ENCODE data around the gene GIT2. TPM values are rescaled to one million over a fixed set of nuclear protein-coding genes. Genes with fewer than 3 reads are reported as not detected.

The GIT2 gene
- total RNA-seq, 1 experiment from 2014 or later: 56.0 TPM

DNA sequence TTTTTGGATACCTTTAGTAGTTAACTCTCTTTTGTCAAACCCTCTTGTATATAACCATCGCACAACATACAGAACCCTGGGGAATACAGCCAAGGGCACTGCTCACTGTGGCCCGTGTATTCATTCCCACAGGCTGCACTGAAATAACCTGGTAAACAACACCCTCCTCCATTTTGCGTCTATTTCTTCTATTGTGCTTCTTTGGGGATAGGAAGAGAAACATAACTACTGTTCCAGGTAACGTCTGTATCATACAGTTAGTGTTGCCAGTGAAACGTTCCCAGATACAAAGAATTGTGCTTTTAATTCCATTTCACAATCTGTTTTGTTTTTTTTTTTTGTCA, 42.5 kb upstream of the GIT2 start:
- intact Hi-C loops (cut with micrococcal nuclease; ENCODE audit: unreplicated experiment): loop anchor here (5.0 kb wide), 1 partner anchor 36 kb away; no protein-coding TSS in a partner anchor
- no peak for DNase-seq
- H3K4me3 Mint-ChIP-seq (ENCODE audit: low read depth, unreplicated experiment): peak overlapping the region; percentile 70
- peaks cover 34% of the 10 kb centered on the region for H3K4me1 Mint-ChIP-seq (ENCODE audit: low read depth, unreplicated experiment)
- TF ChIP-seq CTCF (IDR thresholded peaks at IDR 0.05; ENCODE audit: unreplicated experiment): no peak
- no peaks in the 10 kb centered on the region for H3K9me3 Mint-ChIP-seq (ENCODE audit: low read depth, unreplicated experiment)
- no peaks in the 10 kb centered on the region for H3K27me3 Mint-ChIP-seq (ENCODE audit: unreplicated experiment)
- H3K36me3 Mint-ChIP-seq (ENCODE audit: insufficient read depth, unreplicated experiment): peaks cover 47% of the 10 kb centered on the region
- peak overlapping the region; percentile 98 for H3K27ac Mint-ChIP-seq (ENCODE audit: unreplicated experiment)
- no TSS peak for BruUV-seq (replicated peaks)
- CTCF ChIA-PET: no interaction called here

DNA sequence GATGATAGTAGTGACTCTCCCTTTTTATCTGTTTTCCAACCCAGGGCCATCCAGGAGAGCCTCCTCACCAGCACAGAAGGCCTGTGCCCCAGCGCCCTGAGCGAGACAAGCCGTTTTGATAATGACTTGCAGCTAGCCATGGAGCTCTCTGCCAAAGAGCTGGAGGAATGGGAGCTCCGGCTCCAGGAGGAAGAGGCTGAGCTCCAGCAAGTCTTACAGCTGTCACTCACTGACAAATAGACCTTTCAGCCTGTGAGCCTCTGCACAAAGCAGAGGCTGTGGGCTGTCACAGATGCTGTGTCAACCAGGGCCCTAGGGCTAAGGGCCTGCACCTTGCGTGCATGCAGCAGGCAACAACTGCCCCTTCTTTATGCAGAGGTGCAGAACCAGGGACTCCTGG, 41.1 kb upstream of the GIT2 start:
- peaks cover 36% of the 10 kb centered on the region for H3K36me3 Mint-ChIP-seq (ENCODE audit: insufficient read depth, unreplicated experiment)
- DNase-seq: no peak
- H3K27ac Mint-ChIP-seq (ENCODE audit: unreplicated experiment): no peak overlapping the region
- peaks cover 25% of the 10 kb centered on the region for H3K4me1 Mint-ChIP-seq (ENCODE audit: low read depth, unreplicated experiment)
- H3K27me3 Mint-ChIP-seq (ENCODE audit: unreplicated experiment): no peaks in the 10 kb centered on the region
- CTCF ChIA-PET: no interaction called here
- BruUV-seq (replicated peaks): no TSS peak
- intact Hi-C loops (cut with micrococcal nuclease; ENCODE audit: unreplicated experiment): loop anchor here (5.0 kb wide), 1 partner anchor 35 kb away; no protein-coding TSS in a partner anchor
- H3K4me3 Mint-ChIP-seq (ENCODE audit: low read depth, unreplicated experiment): no peak overlapping the region
- no peak for TF ChIP-seq CTCF (IDR thresholded peaks at IDR 0.05; ENCODE audit: unreplicated experiment)
- H3K9me3 Mint-ChIP-seq (ENCODE audit: low read depth, unreplicated experiment): no peaks in the 10 kb centered on the region

- intact Hi-C loops (cut with micrococcal nuclease; ENCODE audit: unreplicated experiment): loop anchor here (5.0 kb wide), 1 partner anchor 33 kb away; no protein-coding TSS in a partner anchor
- H3K27me3 Mint-ChIP-seq (ENCODE audit: unreplicated experiment): no peaks in the 10 kb centered on the region
- CTCF ChIA-PET: no interaction called here
- no peaks in the 10 kb centered on the region for H3K9me3 Mint-ChIP-seq (ENCODE audit: low read depth, unreplicated experiment)
- H3K4me1 Mint-ChIP-seq (ENCODE audit: low read depth, unreplicated experiment): peaks cover 25% of the 10 kb centered on the region
- no TSS peak for BruUV-seq (replicated peaks)
- H3K36me3 Mint-ChIP-seq (ENCODE audit: insufficient read depth, unreplicated experiment): peaks cover 32% of the 10 kb centered on the region
- H3K4me3 Mint-ChIP-seq (ENCODE audit: low read depth, unreplicated experiment): no peak overlapping the region
- TF ChIP-seq CTCF (IDR thresholded peaks at IDR 0.05; ENCODE audit: unreplicated experiment): no peak
- DNase-seq: no peak
- H3K27ac Mint-ChIP-seq (ENCODE audit: unreplicated experiment): no peak overlapping the region
Observed at GRCh38 chr12:110035534-110036104, 39.5 kb upstream of the GIT2 start.

DNA sequence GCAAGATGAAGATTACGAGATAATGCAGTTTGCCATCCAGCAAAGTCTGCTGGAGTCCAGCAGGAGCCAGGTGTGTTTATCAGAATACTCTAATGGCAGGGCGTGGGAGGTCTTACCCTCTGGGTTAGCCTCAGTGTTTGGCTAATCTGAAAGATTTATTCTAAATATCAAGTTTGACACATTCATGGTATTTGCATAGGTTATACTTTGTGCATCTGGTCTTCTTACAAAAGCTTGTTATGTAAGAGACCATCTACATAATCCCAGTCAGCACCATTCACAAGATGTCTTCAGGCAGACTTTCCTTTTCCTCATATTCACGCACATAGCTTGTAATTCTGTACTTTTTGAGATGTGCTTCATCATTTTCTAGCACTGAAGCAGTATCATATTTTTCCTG, 37.7 kb upstream of the GIT2 start:
- no peak overlapping the region for H3K27ac Mint-ChIP-seq (ENCODE audit: unreplicated experiment)
- H3K4me3 Mint-ChIP-seq (ENCODE audit: low read depth, unreplicated experiment): no peak overlapping the region
- CTCF ChIA-PET: no interaction called here
- no TSS peak for BruUV-seq (replicated peaks)
- no peaks in the 10 kb centered on the region for H3K9me3 Mint-ChIP-seq (ENCODE audit: low read depth, unreplicated experiment)
- DNase-seq: no peak
- peaks cover 16% of the 10 kb centered on the region for H3K36me3 Mint-ChIP-seq (ENCODE audit: insufficient read depth, unreplicated experiment)
- TF ChIP-seq CTCF (IDR thresholded peaks at IDR 0.05; ENCODE audit: unreplicated experiment): no peak
- intact Hi-C loops (cut with micrococcal nuclease; ENCODE audit: unreplicated experiment): no loop called here
- no peaks in the 10 kb centered on the region for H3K27me3 Mint-ChIP-seq (ENCODE audit: unreplicated experiment)
- H3K4me1 Mint-ChIP-seq (ENCODE audit: low read depth, unreplicated experiment): peaks cover 11% of the 10 kb centered on the region

Measured in Calu3 (cell line).